Measurements from ENCODE around the gene VWA3B.

DNA sequence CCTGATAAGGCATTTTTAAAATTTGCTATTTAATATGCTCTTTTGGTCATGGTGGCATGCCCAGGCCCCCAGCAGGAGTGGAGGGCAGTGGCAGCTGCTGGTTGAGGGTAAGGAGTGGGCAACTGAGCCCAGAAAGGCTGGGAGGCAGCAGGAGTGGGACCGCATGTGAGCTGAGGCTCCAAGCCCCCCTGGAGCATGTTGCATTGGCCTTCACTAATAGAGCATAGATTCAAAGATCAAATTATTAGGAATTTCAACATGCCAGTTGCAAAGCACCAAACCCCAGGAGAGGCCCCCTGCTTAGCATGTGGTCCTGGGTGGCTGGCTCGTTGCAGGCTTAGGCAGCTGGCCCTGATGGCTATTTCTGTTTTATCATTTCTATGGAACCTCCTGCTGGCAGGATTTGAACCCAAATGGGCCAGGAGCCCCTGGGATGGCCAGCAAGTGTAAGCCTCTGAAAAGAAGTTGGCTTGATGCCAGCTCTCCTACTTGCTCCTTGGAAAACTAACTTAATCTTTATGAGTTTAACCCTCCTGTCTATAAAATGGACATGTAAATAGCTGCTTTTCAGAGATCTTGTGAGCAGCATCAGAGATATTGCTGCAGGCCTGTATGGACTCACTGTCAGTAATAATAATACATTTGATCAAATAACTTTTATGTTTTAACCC lies 49.2 kb upstream of the VWA3B start:
- TF ChIP-seq, protein P1, sequence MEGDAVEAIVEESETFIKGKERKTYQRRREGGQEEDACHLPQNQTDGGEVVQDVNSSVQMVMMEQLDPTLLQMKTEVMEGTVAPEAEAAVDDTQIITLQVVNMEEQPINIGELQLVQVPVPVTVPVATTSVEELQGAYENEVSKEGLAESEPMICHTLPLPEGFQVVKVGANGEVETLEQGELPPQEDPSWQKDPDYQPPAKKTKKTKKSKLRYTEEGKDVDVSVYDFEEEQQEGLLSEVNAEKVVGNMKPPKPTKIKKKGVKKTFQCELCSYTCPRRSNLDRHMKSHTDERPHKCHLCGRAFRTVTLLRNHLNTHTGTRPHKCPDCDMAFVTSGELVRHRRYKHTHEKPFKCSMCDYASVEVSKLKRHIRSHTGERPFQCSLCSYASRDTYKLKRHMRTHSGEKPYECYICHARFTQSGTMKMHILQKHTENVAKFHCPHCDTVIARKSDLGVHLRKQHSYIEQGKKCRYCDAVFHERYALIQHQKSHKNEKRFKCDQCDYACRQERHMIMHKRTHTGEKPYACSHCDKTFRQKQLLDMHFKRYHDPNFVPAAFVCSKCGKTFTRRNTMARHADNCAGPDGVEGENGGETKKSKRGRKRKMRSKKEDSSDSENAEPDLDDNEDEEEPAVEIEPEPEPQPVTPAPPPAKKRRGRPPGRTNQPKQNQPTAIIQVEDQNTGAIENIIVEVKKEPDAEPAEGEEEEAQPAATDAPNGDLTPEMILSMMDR (IDR thresholded peaks at IDR 0.05; ENCODE audit: poor library complexity) = no peak
- TF ChIP-seq EZH2 (IDR thresholded peaks at IDR 0.05; ENCODE audit: borderline replicate concordance) = no peak
- TF ChIP-seq EZH2phosphoT487 (IDR thresholded peaks at IDR 0.05; ENCODE audit: low read depth, severe bottlenecking, unreplicated experiment) = no peak
